Tibial nerve (tissue), 4 donors: Measurements from ENCODE around the gene TTC19. TPM values are rescaled to one million over a fixed set of nuclear protein-coding genes. Genes with fewer than 3 reads are reported as not detected.
"Not testable (repeated sequence)": the region's sequence is repeated elsewhere in the genome, so short reads cannot be mapped to it uniquely, and the experiment has no call there.

Source experiments
- DNase-seq, 2 donors: peaks; one replicate each; pipeline ENCODE4 v3.0.0-alpha.2; 2019; ENCODE audit warnings: low spot score in 2 of 2
- H3K27ac ChIP-seq, 4 donors: fragments of 200-600 bp; sonication (generic) in 3 of 4; one replicate each; pipeline ENCODE4 v1.5.1; 2017 to 2019; ENCODE audit warnings: mild to moderate bottlenecking in 1 of 4
- H3K27me3 ChIP-seq, 2 donors: fragments of 200-600 bp; sonication (generic) in 1 of 2; one replicate each; pipeline versions ENCODE4 v1.5.1 to v1.6.0; 2017 to 2019
- H3K36me3 ChIP-seq, 3 donors: fragments of 200-600 bp; sonication (generic); one replicate each; pipeline ENCODE4 v1.5.1; 2018 to 2019
- H3K4me1 ChIP-seq, 4 donors: fragments of 200-600 bp; sonication (generic) in 3 of 4; one replicate each; pipeline ENCODE4 v1.5.1; 2017 to 2019
- H3K4me3 ChIP-seq, 4 donors: fragments of 200-600 bp; sonication (generic) in 3 of 4; one replicate each; pipeline ENCODE4 v1.5.1; 2017 to 2019; ENCODE audit warnings: mild to moderate bottlenecking in 1 of 4, moderate library complexity in 1 of 4
- H3K9me3 ChIP-seq, 4 donors: fragments of 200-600 bp; sonication (generic) in 3 of 4; one replicate each; pipeline ENCODE4 v1.5.1; 2017 to 2019
- EP300 ChIP-seq, 2 donors: sonication (generic); formaldehyde crosslinking; IDR thresholded peaks; one replicate each; pipeline ENCODE4 v1.6.1; 2017; ENCODE audit warnings: antibody characterized with exemption in 2 of 2, mild to moderate bottlenecking in 1 of 2
- POLR2A ChIP-seq, 2 donors: fragments of 450-650 bp; IDR thresholded peaks; one replicate each; pipeline ENCODE4 v1.6.1; 2017; ENCODE audit warnings: antibody characterized with exemption in 2 of 2, mild to moderate bottlenecking in 2 of 2, moderate library complexity in 2 of 2
- WGBS, 2 donors: methylation state at CpG; one replicate each; pipeline ENCODE4 v1.1.5; 2018; 5-methylcytosine and 5-hydroxymethylcytosine counted together
- total RNA-seq, 4 donors: library from RNA; depleted of rRNA; stranded (reverse); fragments of >200 nt; gene quantifications; one replicate each; pipeline ENCODE4 v1.1.0, GENCODE V29; 2016
- TF ChIP-seq, protein P1 (sequence below), 5 experiments: fragments of 200-600 bp in 3 of 5; fragments of 450-650 bp in 2 of 5; sonication (generic) in 3 of 5; IDR thresholded peaks; one replicate each; pipeline ENCODE4 v1.5.1; 2016 to 2019; ENCODE audit warnings: antibody characterized with exemption in 5 of 5, mild to moderate bottlenecking in 3 of 5, moderate library complexity in 2 of 5

The TTC19 gene
- total RNA-seq, 4 donors from 2014 or later = 88.3 to 152 (median 124) TPM

DNA sequence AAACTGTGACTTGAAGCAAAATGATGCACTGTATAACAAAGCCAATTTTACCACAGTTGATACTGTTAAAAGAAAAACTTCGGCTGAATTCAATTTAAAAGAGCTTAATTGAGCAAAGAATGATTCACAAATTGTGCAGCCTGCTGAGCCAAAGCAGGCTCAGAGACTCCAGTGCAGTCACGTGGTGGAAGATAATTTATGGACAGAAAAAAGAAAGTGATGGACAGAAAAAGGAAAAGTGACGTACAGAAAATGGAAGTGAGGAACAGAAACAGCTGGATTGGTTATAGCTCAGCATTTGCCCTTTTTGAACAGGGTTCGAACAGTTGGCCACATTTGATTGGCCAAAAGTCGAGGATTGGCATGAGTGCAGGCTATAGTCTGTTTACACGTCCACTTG is 25.8 kb upstream of the TTC19 start:
- Histone ChIP-seq H3K4me3 (no peak overlapping the region), H3K9me3 (no peaks in the 10 kb centered on the region), H3K27ac (no peak overlapping the region), H3K27me3 (no peaks in the 10 kb centered on the region), H3K4me1 (no peaks in the 10 kb centered on the region), H3K36me3 (peaks cover 0 to 39% (median 13%) of the 10 kb centered on the region in 3 donors)
- WGBS, 2 donors = 70 to 79% methylated on average over 6 of the region's 6 CpGs
- TF ChIP-seq EP300 (IDR thresholded peaks at IDR 0.05) (no peak), POLR2A (IDR thresholded peaks at IDR 0.05) (no peak)
- TF ChIP-seq, protein P1, sequence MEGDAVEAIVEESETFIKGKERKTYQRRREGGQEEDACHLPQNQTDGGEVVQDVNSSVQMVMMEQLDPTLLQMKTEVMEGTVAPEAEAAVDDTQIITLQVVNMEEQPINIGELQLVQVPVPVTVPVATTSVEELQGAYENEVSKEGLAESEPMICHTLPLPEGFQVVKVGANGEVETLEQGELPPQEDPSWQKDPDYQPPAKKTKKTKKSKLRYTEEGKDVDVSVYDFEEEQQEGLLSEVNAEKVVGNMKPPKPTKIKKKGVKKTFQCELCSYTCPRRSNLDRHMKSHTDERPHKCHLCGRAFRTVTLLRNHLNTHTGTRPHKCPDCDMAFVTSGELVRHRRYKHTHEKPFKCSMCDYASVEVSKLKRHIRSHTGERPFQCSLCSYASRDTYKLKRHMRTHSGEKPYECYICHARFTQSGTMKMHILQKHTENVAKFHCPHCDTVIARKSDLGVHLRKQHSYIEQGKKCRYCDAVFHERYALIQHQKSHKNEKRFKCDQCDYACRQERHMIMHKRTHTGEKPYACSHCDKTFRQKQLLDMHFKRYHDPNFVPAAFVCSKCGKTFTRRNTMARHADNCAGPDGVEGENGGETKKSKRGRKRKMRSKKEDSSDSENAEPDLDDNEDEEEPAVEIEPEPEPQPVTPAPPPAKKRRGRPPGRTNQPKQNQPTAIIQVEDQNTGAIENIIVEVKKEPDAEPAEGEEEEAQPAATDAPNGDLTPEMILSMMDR (IDR thresholded peaks at IDR 0.05) = no peak
- DNase-seq = no peak

DNA sequence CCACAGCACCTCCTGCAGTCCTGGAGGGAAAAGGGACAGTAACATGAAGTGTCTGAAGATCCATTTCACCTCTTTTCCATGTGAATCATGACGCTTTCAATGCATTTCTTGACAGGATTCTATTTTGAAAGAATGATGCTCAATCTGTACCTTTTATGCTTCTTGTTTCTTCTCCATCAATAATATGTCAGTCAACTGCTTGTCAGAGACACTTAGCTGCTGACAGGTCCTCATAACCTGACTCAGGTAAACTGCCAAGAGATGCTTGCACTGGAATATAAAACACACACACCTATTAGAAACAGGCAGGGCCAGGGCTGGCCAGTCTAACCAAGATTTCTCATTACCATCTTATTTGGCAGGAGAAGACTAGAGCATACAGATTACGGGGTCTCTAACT is 21.7 kb upstream of the TTC19 start:
- Histone ChIP-seq H3K27me3 (no peaks in the 10 kb centered on the region), H3K4me1 (no peaks in the 10 kb centered on the region), H3K27ac (no peak overlapping the region), H3K9me3 (no peaks in the 10 kb centered on the region), H3K36me3 (peaks cover 0 to 70% (median 18%) of the 10 kb centered on the region in 3 donors), H3K4me3 (no peak overlapping the region)
- no peak for DNase-seq
- WGBS, 2 donors = 94 to 97% methylated on average over 2 of the region's 2 CpGs
- no peak for TF ChIP-seq EP300 (IDR thresholded peaks at IDR 0.05)
- no peak for TF ChIP-seq POLR2A (IDR thresholded peaks at IDR 0.05)
- TF ChIP-seq, protein P1 (IDR thresholded peaks at IDR 0.05) = no peak

DNA sequence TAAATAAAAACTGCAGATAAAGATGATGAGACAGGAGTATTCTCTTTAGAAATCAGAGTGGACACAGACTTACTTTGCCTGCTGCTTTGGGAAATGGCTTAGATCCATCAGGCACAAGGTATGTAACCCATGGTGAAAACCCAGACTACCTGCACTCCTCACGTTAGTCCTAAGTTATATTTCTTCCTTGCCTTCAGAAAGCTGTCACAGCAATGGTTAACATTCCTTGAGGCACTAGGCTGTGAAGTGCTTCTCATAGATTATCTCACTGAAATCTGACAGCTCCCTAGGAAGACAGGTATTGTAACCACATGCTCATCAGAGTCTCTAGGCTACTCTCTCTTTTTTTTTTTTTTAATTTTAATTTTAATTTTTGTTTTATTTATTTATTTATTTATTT is 21.0 kb upstream of the TTC19 start:
- DNase-seq = no peak
- WGBS, 2 donors = 75 to 80% methylated on average over 1 of the region's 1 CpG
- TF ChIP-seq POLR2A (IDR thresholded peaks at IDR 0.05) (no peak), EP300 (IDR thresholded peaks at IDR 0.05) (no peak)
- TF ChIP-seq, protein P1 (IDR thresholded peaks at IDR 0.05) = no peak

DNA sequence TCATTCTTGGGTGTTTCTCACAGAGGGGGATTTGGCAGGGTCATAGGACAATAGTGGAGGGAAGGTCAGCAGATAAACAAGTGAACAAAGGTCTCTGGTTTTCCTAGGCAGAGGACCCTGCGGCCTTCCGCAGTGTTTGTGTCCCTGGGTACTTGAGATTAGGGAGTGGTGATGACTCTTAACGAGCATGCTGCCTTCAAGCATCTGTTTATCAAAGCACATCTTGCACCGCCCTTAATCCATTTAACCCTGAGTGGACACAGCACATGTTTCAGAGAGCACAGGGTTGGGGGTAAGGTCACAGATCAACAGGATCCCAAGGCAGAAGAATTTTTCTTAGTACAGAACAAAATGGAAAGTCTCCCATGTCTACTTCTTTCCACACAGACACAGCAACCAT is 20.6 kb upstream of the TTC19 start:
- H3K27me3 ChIP-seq, DNase-seq, H3K27ac ChIP-seq, H3K4me1 ChIP-seq, H3K4me3 ChIP-seq, H3K9me3 ChIP-seq: not testable (repeated sequence)
- H3K36me3 ChIP-seq = peaks cover 0 to 80% (median 18%) of the 10 kb centered on the region in 3 donors
- WGBS, 2 donors = 50 to 75% methylated on average over 1 to 4 of the region's 4 CpGs

More for the DNA sequence above, 21.0 kb upstream of the TTC19 start:
- Histone ChIP-seq H3K27me3 (no peaks in the 10 kb centered on the region), H3K9me3 (no peaks in the 10 kb centered on the region), H3K4me1 (no peaks in the 10 kb centered on the region), H3K27ac (no peak overlapping the region), H3K4me3 (no peak overlapping the region), H3K36me3 (peaks cover 0 to 76% (median 18%) of the 10 kb centered on the region in 3 donors)

DNA sequence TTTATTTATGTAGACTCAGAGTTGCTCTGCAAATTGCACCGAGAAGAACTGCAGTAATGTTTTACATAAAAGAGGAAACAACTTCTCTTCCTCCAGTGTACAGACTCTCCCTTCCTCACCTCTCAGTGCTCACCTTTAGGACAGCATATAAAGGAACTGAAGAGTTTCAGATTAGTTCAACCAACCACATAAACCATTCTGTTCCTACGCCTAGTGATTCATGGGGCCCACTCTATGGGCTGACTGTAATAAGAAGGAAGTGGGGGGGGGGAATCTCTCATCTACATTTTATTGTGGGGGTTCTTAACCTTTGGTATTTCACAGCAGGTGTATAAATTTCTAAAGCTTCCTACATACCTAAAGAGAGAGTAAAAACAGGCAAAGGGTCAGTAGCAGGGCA is 18.4 kb upstream of the TTC19 start:
- 45 to 65% methylated on average over 2 of the region's 2 CpGs for WGBS, 2 donors
- TF ChIP-seq, protein P1 (IDR thresholded peaks at IDR 0.05) = no peak
- TF ChIP-seq EP300 (IDR thresholded peaks at IDR 0.05) = no peak
- TF ChIP-seq POLR2A (IDR thresholded peaks at IDR 0.05) = no peak
- DNase-seq = no peak
- H3K27ac ChIP-seq = no peak overlapping the region
- H3K9me3 ChIP-seq = no peaks in the 10 kb centered on the region
- no peaks in the 10 kb centered on the region for H3K4me1 ChIP-seq
- peaks cover 0 to 88% (median 18%) of the 10 kb centered on the region in 3 donors for H3K36me3 ChIP-seq
- H3K27me3 ChIP-seq = no peaks in the 10 kb centered on the region
- no peak overlapping the region for H3K4me3 ChIP-seq
